Stimulated activated CD4-positive, alpha-beta T cell treated with anti-CD3 and anti-CD28 coated beads, Interleukin-1b, Interleukin-23, amount 100 ng/mL, for 24 hours (primary cell): Measurements from ENCODE around the gene KDM4B.

Source experiments
- DNase-seq, 4 experiments: peaks; one replicate each; pipeline ENCODE4 v3.0.0-alpha.2; 2020; ENCODE audit warnings: low read depth in 4 of 4, low spot score in 1 of 4

Gene KDM4B

GRCh38 chr19:5012688-5013457 lies 44.0 kb downstream of the KDM4B start:
- DNase-seq: no peak

- no peak for DNase-seq
Observed at GRCh38 chr19:5013761-5014160, 44.8 kb downstream of the KDM4B start.

- DNase-seq: no peak
Observed at GRCh38 chr19:5014941-5015340, 46.0 kb downstream of the KDM4B start.

DNA sequence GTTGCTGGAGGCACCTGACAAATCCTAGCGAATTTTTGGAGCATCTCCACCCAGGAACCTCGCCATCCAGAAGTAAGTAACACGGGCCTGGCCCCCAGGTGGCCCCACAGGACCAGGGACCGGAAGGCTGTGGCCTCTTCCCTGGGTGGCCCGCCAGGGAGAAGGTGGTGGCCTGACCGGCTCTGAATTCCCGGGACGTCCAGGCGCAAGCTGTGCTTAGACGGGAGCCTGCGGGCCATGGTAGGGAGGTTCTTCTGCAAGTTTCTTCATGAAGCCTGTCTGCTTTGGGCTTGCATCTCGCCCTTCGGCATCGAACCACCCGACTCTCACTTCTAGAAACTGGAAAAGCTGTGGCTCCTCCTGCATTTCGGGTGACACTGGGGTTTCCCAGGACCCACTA lies 47.4 kb downstream of the KDM4B start:
- DNase-seq: no peak

- DNase-seq: no peak
Observed at GRCh38 chr19:5016781-5017180, 47.9 kb downstream of the KDM4B start.

DNA sequence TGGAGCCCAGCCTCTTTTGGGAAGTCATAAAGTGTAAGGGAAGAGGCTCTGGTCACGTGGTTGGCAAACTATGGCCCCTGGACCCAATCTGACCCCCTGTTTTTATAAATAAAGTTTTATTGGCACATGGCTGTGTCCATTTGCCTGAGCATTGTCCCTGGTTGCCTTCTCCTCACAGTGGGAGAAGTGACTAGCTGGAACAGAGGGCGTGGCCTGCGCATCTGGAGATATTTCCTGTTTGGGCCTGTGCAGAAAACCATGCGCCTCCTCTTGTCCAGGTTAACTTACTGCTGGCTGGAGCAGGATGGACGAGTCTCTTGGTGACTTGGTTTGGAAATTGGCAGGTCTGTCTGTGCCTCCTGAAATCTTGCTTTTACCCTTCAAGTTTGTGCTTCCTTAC lies 48.3 kb downstream of the KDM4B start:
- DNase-seq: no peak

DNA sequence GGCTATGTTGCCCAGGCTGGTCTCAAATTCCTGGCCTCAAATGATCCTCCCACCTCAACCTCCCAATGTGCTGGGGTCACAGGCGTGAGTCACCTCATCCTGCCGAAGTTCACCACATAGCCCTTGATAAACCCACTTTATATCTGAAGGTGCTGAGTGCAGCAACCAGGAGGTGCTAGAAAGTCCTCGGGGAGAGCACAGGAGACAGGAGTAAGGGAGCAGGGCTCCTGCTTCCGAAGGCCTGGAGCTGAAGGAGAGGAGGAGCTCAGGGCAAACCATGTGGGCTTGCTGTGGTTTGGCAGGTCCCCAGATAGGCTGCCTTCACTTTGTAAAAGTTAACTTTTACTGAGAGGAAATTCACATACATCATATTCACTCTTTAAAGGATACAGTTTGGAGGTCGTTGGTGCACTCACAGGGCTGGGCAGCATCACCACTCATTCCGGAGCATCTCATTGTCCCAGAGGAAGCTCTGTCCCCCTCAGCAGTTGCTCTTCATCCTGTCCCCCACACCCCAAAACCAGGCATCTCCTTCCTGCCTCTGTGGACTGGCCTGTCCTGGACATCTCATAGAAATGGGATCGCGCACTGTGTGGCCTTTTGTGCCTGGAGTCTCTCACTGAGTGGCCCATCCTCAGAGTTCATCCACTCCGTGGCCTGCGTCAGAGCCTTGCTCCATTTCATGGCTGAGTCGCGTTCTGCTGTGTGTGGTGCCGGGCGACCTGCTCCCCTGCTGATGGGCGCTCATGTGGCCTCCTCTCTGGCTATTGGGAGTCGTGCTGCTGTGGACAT lies 49.5 kb downstream of the KDM4B start:
- no peak for DNase-seq

DNA sequence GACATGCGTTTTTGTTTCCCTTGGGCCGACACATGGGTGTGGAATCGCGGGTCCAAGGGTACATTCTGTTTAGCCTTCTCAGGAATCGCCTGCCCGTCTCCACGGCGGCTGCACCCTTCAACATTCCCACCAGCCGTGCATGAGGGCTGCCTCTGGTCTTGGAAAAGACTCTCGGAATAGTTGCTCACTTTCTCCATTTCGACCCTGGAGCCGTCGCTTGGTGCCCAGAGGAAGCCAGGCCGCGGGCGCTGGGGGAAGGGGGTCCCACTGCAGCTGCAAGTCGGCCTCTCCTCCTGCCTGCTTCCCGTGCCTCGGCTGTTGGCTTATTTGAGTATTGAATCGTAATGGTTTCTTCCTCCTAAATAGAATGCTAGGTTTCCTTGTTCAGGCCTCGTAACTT lies 51.5 kb downstream of the KDM4B start:
- no peak for DNase-seq

- DNase-seq: no peak
Observed at GRCh38 chr19:5021046-5021445, 52.1 kb downstream of the KDM4B start.

DNA sequence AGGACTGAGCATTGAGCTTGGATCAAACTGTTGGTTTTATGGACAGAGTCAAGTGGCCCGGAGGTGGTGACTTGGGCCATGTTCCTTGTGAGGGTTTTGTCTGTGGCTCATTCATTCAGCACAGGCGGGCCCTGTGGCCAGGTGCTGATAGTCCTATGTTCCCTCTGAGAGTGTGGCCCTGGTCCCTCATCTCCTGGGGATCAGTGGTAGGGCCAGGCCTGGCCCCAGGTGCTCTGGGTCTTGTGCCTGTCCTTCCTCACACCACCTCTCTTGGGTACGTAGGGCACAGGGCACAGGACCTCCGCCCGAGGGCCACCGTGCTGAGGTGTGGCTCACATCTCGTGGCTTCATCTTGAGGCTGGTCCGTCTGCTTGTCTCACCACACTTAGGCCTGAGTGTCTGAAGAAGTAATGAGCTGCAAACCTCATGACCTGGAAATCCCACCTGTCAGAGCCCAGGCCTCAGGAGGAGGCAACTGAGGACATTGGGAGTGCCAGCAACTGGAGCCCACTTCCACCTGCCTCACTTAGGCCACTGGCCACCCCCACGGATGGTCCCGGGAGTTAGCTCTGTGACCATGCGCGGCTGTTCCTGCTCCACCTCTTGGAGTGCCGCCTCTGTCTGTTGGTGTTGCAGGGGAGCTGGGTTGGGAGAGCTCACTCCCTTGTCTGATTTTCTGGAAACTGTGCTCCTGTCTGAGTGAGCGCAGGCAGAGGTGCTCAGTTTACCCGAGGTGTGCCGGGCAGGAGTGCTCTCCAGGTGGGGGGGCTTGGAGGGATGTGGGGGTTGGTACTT lies 53.4 kb downstream of the KDM4B start:
- no peak for DNase-seq

DNA sequence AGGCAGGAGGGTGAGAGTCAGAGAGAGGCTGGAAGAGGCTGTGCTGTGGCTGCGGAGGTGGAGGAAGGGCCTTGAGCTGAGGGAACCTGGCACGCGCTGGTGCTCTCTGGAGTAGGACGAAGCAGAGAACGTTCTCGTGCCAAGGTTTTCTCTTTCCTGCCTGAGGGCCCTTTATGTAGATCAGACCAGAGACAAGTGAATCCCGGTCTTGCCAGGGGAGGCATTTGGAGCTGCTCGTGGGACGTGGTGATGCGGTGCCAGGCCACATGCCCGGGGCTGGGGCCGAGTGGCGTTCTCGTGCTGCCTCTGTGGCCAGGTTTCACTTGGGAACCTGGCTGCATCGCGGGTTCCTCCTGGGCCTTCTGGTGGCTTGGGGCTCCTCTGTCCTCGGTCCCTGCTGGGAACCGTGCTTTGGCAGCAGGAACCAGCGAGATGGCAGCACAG lies 54.2 kb downstream of the KDM4B start:
- DNase-seq: no peak

GRCh38 chr19:5024282-5024681 lies 55.4 kb downstream of the KDM4B start:
- DNase-seq: no peak

DNA sequence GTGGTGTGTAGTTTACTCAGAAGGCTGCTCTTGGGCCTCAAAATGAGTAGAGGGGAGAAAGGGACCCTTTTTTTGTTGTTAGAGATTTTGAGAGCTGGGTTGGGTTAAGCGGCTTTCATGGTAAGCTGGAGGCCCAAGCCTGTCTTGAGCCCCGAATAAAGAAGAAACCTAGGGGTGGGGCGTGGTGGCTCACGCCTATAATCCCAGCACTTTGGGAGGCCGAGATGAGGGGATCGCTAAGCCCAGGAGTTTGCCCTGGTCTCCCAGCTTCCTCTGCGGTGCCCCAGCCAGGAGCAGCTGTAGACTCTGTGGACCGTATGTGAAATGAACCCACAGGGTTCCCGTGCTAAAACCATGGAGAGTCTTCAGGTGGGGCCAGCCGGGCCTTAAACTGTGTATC lies 56.1 kb downstream of the KDM4B start:
- DNase-seq: no peak

DNA sequence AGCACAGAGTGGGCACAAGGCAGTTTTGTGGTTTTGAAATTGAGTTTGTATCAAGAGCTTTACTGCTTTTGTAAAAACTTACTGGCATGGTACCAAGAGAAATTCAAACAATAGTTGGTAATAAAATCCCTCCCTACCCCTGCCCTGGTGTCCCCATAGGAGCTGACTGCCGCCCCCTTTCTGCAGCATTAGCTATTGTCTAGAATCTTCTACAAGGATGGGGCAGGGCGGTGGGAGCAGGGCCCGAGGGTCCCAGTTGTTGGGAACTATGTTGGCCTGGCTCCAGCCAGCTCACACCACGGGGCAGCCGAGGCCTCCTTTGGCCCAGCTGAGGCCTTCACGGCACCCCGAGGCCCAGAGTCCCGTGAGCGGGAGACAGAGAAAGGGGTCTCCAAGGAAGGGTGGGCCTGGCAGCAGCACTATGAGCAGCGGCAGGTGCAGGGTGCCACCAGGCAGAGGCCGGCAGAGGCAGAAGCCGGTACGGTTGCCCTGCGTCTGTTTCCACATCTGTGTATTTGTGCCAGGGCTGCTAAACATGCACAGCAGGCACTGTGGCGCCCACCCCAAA lies 57.9 kb downstream of the KDM4B start:
- no peak for DNase-seq

GRCh38 chr19:5028229-5028886 lies 59.4 kb downstream of the KDM4B start:
- no peak for DNase-seq

DNA sequence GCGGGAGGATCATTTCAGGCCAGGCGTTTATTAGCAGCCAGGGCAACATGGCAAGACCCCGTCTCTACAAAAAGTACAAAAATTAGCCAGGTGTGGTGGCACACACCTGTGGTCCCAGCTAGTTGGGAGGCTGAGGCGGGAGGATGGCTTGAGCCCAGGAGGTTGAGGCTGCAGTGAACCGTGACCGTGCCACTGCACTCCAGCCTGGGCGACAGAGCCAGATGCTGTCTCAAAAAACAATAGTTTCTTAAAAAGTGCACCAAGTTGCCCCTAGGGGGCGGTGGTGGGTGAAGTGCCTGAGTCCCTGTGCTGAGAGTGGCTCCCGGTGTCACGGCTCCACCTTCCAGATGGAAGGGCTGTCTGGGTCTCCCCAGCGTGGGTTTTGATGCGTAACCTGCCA lies 60.7 kb downstream of the KDM4B start:
- peak; percentile 38 to 60 (median 48) for DNase-seq

DNA sequence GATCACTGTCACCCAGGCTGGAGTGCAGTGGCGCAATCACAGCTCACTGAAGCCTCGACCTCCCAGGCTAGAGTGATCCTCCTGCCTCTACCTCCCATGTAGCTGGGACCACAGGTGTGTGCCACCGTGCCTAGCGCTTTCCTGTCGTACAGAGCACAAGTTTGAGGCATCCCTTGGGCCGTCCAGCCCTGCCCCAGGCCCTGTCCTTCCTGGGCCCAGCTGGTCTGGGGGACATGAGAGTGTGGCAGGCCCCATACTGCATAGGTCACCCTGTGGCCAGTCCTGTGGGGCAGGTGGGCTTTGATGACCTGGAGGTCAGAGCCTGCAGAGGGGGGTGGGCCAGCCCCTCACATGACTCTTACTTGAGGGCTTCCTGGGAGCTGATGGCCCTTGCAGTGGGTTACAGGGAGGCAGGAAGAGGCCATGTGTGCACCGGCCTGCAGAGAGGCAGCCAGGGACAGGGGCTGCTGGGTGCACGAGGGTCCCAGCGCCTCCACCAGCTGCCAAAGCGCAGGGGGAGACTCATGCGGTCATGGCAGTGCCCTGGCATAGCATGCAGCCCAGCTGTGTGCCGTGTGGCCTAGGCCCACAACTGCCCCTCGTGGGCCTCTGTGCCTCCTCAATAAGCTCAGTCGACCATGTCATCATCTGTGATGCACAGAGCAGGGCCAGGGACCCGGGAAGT lies 61.4 kb downstream of the KDM4B start:
- no peak for DNase-seq

GRCh38 chr19:5030822-5031221 lies 61.9 kb downstream of the KDM4B start:
- no peak for DNase-seq

DNA sequence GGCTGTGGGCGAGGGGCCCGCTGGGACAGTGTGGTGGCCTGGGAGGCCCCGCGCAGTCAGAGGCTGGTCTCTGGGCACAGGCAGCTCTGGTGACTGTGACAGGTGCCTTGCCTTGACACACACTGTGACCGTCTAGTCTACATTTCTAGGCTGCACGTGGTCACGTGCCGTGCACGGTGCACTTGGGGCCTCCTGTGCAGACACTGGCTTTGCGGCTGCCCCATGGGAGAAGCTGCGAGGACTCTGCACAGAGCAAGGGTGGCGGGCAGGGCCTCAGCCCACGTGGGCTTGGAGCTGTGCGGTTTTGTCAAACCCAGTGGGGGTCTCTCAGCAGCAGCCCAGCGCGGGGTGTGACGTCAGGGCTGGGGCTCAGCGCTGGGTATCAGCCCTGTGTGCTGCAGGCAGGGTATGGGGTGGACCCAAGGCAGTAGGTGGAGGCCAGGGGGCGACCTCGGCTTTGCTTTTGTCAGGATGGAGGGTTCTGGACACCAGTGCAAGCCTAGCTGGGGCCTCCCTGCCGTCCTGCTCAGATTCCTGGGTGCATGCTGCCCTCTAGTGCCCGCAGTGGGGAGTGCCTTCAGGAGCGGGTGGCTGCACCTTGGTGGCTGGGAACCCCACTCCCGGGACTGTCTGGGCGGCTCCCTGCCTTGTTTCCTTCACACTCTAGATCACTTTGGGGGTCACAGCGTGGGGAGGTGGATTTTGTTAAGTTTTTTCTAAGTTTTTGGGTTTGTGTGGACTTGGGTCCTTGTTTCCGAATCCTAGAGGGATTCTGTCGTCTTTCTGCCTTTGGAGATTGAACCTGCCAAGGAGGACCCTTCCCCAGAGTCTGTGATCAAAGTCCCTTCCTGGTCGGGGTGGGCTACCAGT lies 62.6 kb downstream of the KDM4B start:
- peak; percentile 65 to 76 (median 73) for DNase-seq
